ENCODE results near the gene RPL32.

DNA sequence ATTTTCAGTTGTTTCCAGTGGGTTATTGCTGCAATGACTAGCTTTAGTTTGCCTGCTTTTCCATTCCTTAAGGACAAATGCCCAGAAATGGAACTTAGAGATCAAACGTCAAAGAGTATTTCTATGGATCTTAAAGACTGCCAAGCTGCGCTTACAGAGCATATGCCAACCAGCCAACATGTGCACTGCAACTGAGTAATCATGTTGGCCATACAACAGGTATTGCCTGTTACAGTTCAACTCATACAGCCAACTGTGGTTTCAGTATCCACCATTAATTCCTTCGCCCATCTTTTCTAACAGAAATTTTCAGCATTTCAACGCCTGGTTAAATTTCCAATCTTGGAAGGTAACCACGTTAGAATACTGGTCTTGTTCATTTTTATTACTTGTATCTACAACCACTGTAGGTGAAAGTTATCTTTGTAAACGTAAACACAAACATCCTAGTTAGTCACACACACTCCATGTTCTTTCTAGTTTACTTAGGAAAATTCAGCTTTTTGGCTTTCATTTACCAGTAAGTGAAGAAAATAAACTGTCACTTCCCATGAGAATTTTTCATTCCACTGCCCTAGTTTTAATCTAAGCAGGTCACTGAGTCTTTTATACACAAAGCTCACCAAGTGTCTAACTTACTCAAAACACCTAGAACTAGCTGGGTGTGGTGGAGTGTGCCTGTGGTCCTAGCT, 3.9 kb downstream of the RPL32 start:
- TF ChIP-seq, protein P1, sequence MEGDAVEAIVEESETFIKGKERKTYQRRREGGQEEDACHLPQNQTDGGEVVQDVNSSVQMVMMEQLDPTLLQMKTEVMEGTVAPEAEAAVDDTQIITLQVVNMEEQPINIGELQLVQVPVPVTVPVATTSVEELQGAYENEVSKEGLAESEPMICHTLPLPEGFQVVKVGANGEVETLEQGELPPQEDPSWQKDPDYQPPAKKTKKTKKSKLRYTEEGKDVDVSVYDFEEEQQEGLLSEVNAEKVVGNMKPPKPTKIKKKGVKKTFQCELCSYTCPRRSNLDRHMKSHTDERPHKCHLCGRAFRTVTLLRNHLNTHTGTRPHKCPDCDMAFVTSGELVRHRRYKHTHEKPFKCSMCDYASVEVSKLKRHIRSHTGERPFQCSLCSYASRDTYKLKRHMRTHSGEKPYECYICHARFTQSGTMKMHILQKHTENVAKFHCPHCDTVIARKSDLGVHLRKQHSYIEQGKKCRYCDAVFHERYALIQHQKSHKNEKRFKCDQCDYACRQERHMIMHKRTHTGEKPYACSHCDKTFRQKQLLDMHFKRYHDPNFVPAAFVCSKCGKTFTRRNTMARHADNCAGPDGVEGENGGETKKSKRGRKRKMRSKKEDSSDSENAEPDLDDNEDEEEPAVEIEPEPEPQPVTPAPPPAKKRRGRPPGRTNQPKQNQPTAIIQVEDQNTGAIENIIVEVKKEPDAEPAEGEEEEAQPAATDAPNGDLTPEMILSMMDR (IDR thresholded peaks at IDR 0.05) = no peak
- TF ChIP-seq POLR2AphosphoS5 (IDR thresholded peaks at IDR 0.05) (no peak), POLR2A (IDR thresholded peaks at IDR 0.05; ENCODE audit: low read depth) (no peak)

Data from esophagus muscularis mucosa (tissue), 3 donors.